22Rv1 (cell line): Measurements from ENCODE around the gene NUAK1.

Experiments used
- CTCF ChIP-seq: fragments of 450-650 bp; IDR thresholded peaks from 2 replicates; pipeline ENCODE4 v1.5.1; 2017; ENCODE audit warnings: mild to moderate bottlenecking
- ZFX ChIP-seq: fragments of 450-650 bp; IDR thresholded peaks from 2 replicates; pipeline ENCODE4 v1.6.1; 2017; ENCODE audit warnings: antibody characterized with exemption, borderline replicate concordance

- no peak for TF ChIP-seq CTCF
- TF ChIP-seq ZFX = no peak
Measured at GRCh38 chr12:106033161-106033675, 105.5 kb downstream of the NUAK1 start.
